ENCODE measurements around the gene C7orf33.
"Not testable (repeated sequence)": the region's sequence is repeated elsewhere in the genome, so short reads cannot be mapped to it uniquely, and the experiment has no call there.

C7orf33 gene

GRCh38 chr7:148590471-148590870 lies at the start of gene C7orf33:
C7orf33 (plus strand) TSS chr7:148590766; CDS start chr7:148590926, 160 bp downstream.
- peak; percentile 53 for DNase-seq

- no peak for DNase-seq
Observed at GRCh38 chr7:148541891-148542504, 48.6 kb upstream of the C7orf33 start.

GRCh38 chr7:148543302-148543701 lies 47.3 kb upstream of the C7orf33 start:
- no peak for DNase-seq

- DNase-seq, result no peak
Observed at GRCh38 chr7:148545172-148545571, 45.4 kb upstream of the C7orf33 start.

GRCh38 chr7:148545932-148546331 lies 44.6 kb upstream of the C7orf33 start:
- DNase-seq, result no peak

GRCh38 chr7:148546857-148547256 lies 43.7 kb upstream of the C7orf33 start:
- DNase-seq, result no peak

GRCh38 chr7:148547951-148548350 lies 42.6 kb upstream of the C7orf33 start:
- no peak for DNase-seq

- no peak for DNase-seq
Observed at GRCh38 chr7:148553979-148554378, 36.6 kb upstream of the C7orf33 start.

GRCh38 chr7:148556892-148557291 lies 33.7 kb upstream of the C7orf33 start:
- DNase-seq, result no peak

- DNase-seq, result no peak
Observed at GRCh38 chr7:148558914-148559313, 31.7 kb upstream of the C7orf33 start.

GRCh38 chr7:148561099-148561498 lies 29.5 kb upstream of the C7orf33 start:
- no peak for DNase-seq

- no peak for DNase-seq
Observed at GRCh38 chr7:148563583-148564274, 26.8 kb upstream of the C7orf33 start.

GRCh38 chr7:148564275-148564951 lies 26.2 kb upstream of the C7orf33 start:
- DNase-seq, result not testable (repeated sequence)

- DNase-seq, result no peak
Observed at GRCh38 chr7:148566736-148567135, 23.8 kb upstream of the C7orf33 start.

GRCh38 chr7:148567524-148567923 lies 23.0 kb upstream of the C7orf33 start:
- no peak for DNase-seq

- DNase-seq, result no peak
Observed at GRCh38 chr7:148570510-148570909, 20.1 kb upstream of the C7orf33 start.

- DNase-seq, result not testable (repeated sequence)
Observed at GRCh38 chr7:148570973-148571372, 19.6 kb upstream of the C7orf33 start.

GRCh38 chr7:148571381-148571780 lies 19.2 kb upstream of the C7orf33 start:
- no peak for DNase-seq

- DNase-seq, result no peak
Observed at GRCh38 chr7:148572067-148572522, 18.5 kb upstream of the C7orf33 start.

- DNase-seq, result not testable (repeated sequence)
Observed at GRCh38 chr7:148573581-148573980, 17.0 kb upstream of the C7orf33 start.

GRCh38 chr7:148575640-148576411 lies 14.7 kb upstream of the C7orf33 start:
- peak; percentile 40 for DNase-seq

GRCh38 chr7:148579366-148579765 lies 11.2 kb upstream of the C7orf33 start:
- no peak for DNase-seq

GRCh38 chr7:148580446-148580845 lies 10.1 kb upstream of the C7orf33 start:
- no peak for DNase-seq
